Neural cell (in vitro differentiated cells): Measurements from ENCODE around the gene CYP19A1. TPM values are rescaled to one million over a fixed set of nuclear protein-coding genes. Genes with fewer than 3 reads are reported as not detected.

Experiments
- H2AFZ ChIP-seq: fragments of 200-600, 300-800 bp; sonication (generic), shearing (Covaris generic); 2 replicates; pipeline ENCODE4 v1.6.0; 2014; ENCODE audit warnings: low read depth, mild to moderate bottlenecking, antibody characterized with exemption, low read length, moderate library complexity
- H3F3A ChIP-seq: fragments of 200-600 bp; shearing (Covaris generic); 2 replicates; pipeline ENCODE4 v1.6.1; 2016; ENCODE audit warnings: mild to moderate bottlenecking, moderate library complexity, mixed read lengths, antibody characterized with exemption, low read length; ENCODE audit not compliant: insufficient read depth, poor library complexity, severe bottlenecking
- H3K27ac ChIP-seq: fragments of 200-600, 300-800 bp; sonication (generic), shearing (Covaris generic); 2 replicates; pipeline ENCODE4 v1.5.1; 2014; ENCODE audit warnings: mild to moderate bottlenecking, low read length, moderate library complexity
- H3K27me3 ChIP-seq: fragments of 300-800, 200-600 bp; sonication (generic), shearing (Covaris generic); 2 replicates; pipeline ENCODE4 v1.6.0; 2014; ENCODE audit warnings: mild to moderate bottlenecking, low read depth, low read length, moderate library complexity; ENCODE audit not compliant: insufficient read depth
- H3K36me3 ChIP-seq: fragments of 300-800, 200-600 bp; sonication (generic), shearing (Covaris generic); 2 replicates; pipeline ENCODE4 v1.5.1; 2014; ENCODE audit warnings: mild to moderate bottlenecking, antibody characterized with exemption, low read length, moderate library complexity; ENCODE audit not compliant: insufficient read depth
- H3K4me2 ChIP-seq: fragments of 300-800, 200-600 bp; sonication (generic), shearing (Covaris generic); 2 replicates; pipeline ENCODE4 v1.6.0; 2014; ENCODE audit warnings: mild to moderate bottlenecking, low read length
- H3K4me3 ChIP-seq: fragments of 300-800, 200-600 bp; sonication (generic), shearing (Covaris generic); 2 replicates; pipeline ENCODE4 v1.5.1; 2014; ENCODE audit warnings: mild to moderate bottlenecking, low read length, moderate library complexity
- H3K79me2 ChIP-seq: fragments of 200-600 bp; shearing (Covaris generic); replicated peaks from 2 replicates; pipeline ENCODE4 v1.6.0; 2014; ENCODE audit warnings: mild to moderate bottlenecking, low read length, moderate library complexity; ENCODE audit not compliant: insufficient read depth
- H3K9ac ChIP-seq: fragments of 300-800, 200-600 bp; sonication (generic), shearing (Covaris generic); 2 replicates; pipeline ENCODE4 v1.6.1; 2016; ENCODE audit warnings: mild to moderate bottlenecking, low read length, mixed read lengths
- H3K9me2 ChIP-seq: fragments of 200-600 bp; shearing (Covaris generic); 2 replicates; pipeline ENCODE4 v1.6.1; 2016; ENCODE audit warnings: mild to moderate bottlenecking, low read length, mixed read lengths; ENCODE audit not compliant: insufficient read depth
- H3K9me3 ChIP-seq: fragments of 200-600, 300-800 bp; sonication (generic), shearing (Covaris generic); 2 replicates; pipeline ENCODE4 v1.6.1; 2016; ENCODE audit warnings: mild to moderate bottlenecking, mixed run types, low read length, moderate library complexity, mixed read lengths
- H4K20me1 ChIP-seq: fragments of 200-600 bp; shearing (Covaris generic); 2 replicates; pipeline ENCODE4 v1.6.1; 2016; ENCODE audit warnings: mild to moderate bottlenecking, mixed run types; ENCODE audit not compliant: insufficient read depth
- CTCF ChIP-seq: fragments of 450-650 bp; IDR thresholded peaks from 2 replicates; pipeline ENCODE4 v1.5.1; 2014; ENCODE audit warnings: antibody characterized with exemption, mild to moderate bottlenecking, moderate library complexity; ENCODE audit not compliant: poor library complexity, severe bottlenecking
- EP300 ChIP-seq: fragments of 450-650 bp; conservative IDR thresholded peaks from 2 replicates; pipeline ENCODE4 v1.6.1; 2014; ENCODE audit warnings: antibody characterized with exemption, mild to moderate bottlenecking, moderate library complexity; ENCODE audit not compliant: poor library complexity, severe bottlenecking
- EZH2 ChIP-seq: fragments of 200-600, 300-800 bp; shearing (Covaris generic), sonication (generic); IDR thresholded peaks from 2 replicates; pipeline ENCODE4 v1.6.1; 2014; ENCODE audit warnings: antibody characterized with exemption, low read length, borderline replicate concordance, mild to moderate bottlenecking; ENCODE audit not compliant: insufficient read depth, poor library complexity, severe bottlenecking
- MXI1 ChIP-seq: fragments of 450-650 bp; conservative IDR thresholded peaks from 2 replicates; pipeline ENCODE4 v1.6.1; 2014; ENCODE audit warnings: antibody characterized with exemption, mild to moderate bottlenecking; ENCODE audit not compliant: poor library complexity, severe bottlenecking
- POLR2AphosphoS5 ChIP-seq: IDR thresholded peaks from 2 replicates; pipeline ENCODE4 v1.6.1; 2012
- RAD21 ChIP-seq: fragments of 450-650 bp; conservative IDR thresholded peaks from 2 replicates; pipeline ENCODE4 v1.6.1; 2014; ENCODE audit warnings: antibody characterized with exemption, mild to moderate bottlenecking, moderate library complexity
- REST ChIP-seq: IDR thresholded peaks from 2 replicates; pipeline ENCODE4 v1.6.1; 2012; ENCODE audit warnings: borderline replicate concordance
- SMC3 ChIP-seq: fragments of 450-650 bp; conservative IDR thresholded peaks from 2 replicates; pipeline ENCODE4 v1.6.1; 2014; ENCODE audit warnings: antibody characterized with exemption, mild to moderate bottlenecking, moderate library complexity; ENCODE audit not compliant: poor library complexity
- TAF1 ChIP-seq: IDR thresholded peaks from 2 replicates; pipeline ENCODE4 v1.6.1; 2012; ENCODE audit warnings: low read depth
- polyA plus RNA-seq: library from polyadenylated mRNA; depleted of rRNA; stranded (reverse); fragments of >200 nt; gene quantifications from 2 replicates; pipeline ENCODE4 v1.2.3, GENCODE V29; 2014

CYP19A1 gene
- polyA plus RNA-seq, 1 donor from 2014 or later: not detected

- Histone ChIP-seq H3K9me3 (no peaks in the 10 kb centered on the region), H3F3A (no peaks in the 10 kb centered on the region), H3K4me3 (no peak overlapping the region), H3K27ac (no peak overlapping the region), H3K4me2 (no peak overlapping the region), H3K9ac (no peak overlapping the region), H2AFZ (no peak overlapping the region), H3K27me3 (peaks cover 29% of the 10 kb centered on the region), H3K36me3 (no peaks in the 10 kb centered on the region), H3K79me2 (no peaks in the 10 kb centered on the region), H3K9me2 (no peaks in the 10 kb centered on the region), H4K20me1 (no peaks in the 10 kb centered on the region)
- TF ChIP-seq RAD21 (no peak), CTCF (no peak), EP300 (no peak), POLR2AphosphoS5 (no peak), MXI1 (no peak), REST (no peak), EZH2 (no peak), TAF1 (no peak), SMC3 (no peak)
Observed at GRCh38 chr15:51245628-51246027, 92.8 kb downstream of the CYP19A1 start.

GRCh38 chr15:51244423-51244869 is 94.0 kb downstream of the CYP19A1 start:
- Histone ChIP-seq H3K27me3 (peaks cover 29% of the 10 kb centered on the region), H3K27ac (no peak overlapping the region), H3K9me2 (no peaks in the 10 kb centered on the region), H4K20me1 (no peaks in the 10 kb centered on the region), H3K9me3 (no peaks in the 10 kb centered on the region), H3K79me2 (no peaks in the 10 kb centered on the region), H3K36me3 (no peaks in the 10 kb centered on the region), H3K9ac (no peak overlapping the region), H3K4me3 (no peak overlapping the region), H3K4me2 (no peak overlapping the region), H2AFZ (no peak overlapping the region), H3F3A (no peaks in the 10 kb centered on the region)
- TF ChIP-seq TAF1: no peak
- TF ChIP-seq CTCF: no peak
- no peak for TF ChIP-seq REST
- no peak for TF ChIP-seq RAD21
- TF ChIP-seq EZH2: no peak
- TF ChIP-seq SMC3: no peak
- no peak for TF ChIP-seq POLR2AphosphoS5
- no peak for TF ChIP-seq MXI1
- TF ChIP-seq EP300: no peak
